Stimulated activated CD4-positive, alpha-beta T cell treated with anti-CD3 and anti-CD28 coated beads, Interleukin-4, amount 100 ng/mL, for 48 hours (primary cell): Measurements from ENCODE around the gene NTN1.
"Not testable (repeated sequence)": the region's sequence is repeated elsewhere in the genome, so short reads cannot be mapped to it uniquely, and the experiment has no call there.

Source experiments
- DNase-seq, 2 donors: peaks; one replicate each; pipeline ENCODE4 v3.0.0-alpha.2; 2020; ENCODE audit warnings: low read depth in 2 of 2

The NTN1 gene

GRCh38 chr17:9086577-9086976, 65.3 kb downstream of the NTN1 start:
- DNase-seq: no peak

- DNase-seq: no peak
Observed at GRCh38 chr17:9087921-9088320, 66.6 kb downstream of the NTN1 start.

- no peak for DNase-seq
Observed at GRCh38 chr17:9090641-9091096, 69.4 kb downstream of the NTN1 start.

- DNase-seq: no peak
Observed at GRCh38 chr17:9094193-9094592, 72.9 kb downstream of the NTN1 start.

- no peak for DNase-seq
Observed at GRCh38 chr17:9095390-9095789, 74.1 kb downstream of the NTN1 start.

- DNase-seq: no peak
Observed at GRCh38 chr17:9098242-9098825, 77.0 kb downstream of the NTN1 start.

- DNase-seq: no peak
Observed at GRCh38 chr17:9101356-9101755, 80.0 kb downstream of the NTN1 start.

GRCh38 chr17:9103193-9103592, 81.9 kb downstream of the NTN1 start:
- not testable (repeated sequence) for DNase-seq

- no peak for DNase-seq
Observed at GRCh38 chr17:9104370-9105041, 83.2 kb downstream of the NTN1 start.

- no peak for DNase-seq
Observed at GRCh38 chr17:9105068-9105868, 84.0 kb downstream of the NTN1 start.

GRCh38 chr17:9106278-9106677, 85.0 kb downstream of the NTN1 start:
- not testable (repeated sequence) for DNase-seq

- DNase-seq: no peak
Observed at GRCh38 chr17:9107527-9107926, 86.2 kb downstream of the NTN1 start.

- DNase-seq: no peak
Observed at GRCh38 chr17:9108146-9108545, 86.8 kb downstream of the NTN1 start.

- DNase-seq: no peak
Observed at GRCh38 chr17:9109933-9110332, 88.6 kb downstream of the NTN1 start.

- DNase-seq: no peak
Observed at GRCh38 chr17:9110501-9110900, 89.2 kb downstream of the NTN1 start.

- peak; percentile 23 to 39 for DNase-seq
Observed at GRCh38 chr17:9115214-9116191, 94.2 kb downstream of the NTN1 start.

- no peak for DNase-seq
Observed at GRCh38 chr17:9116311-9116835, 95.1 kb downstream of the NTN1 start.

- no peak for DNase-seq
Observed at GRCh38 chr17:9116861-9117568, 95.7 kb downstream of the NTN1 start.

- peak in 1 of 2 donors; percentile 19 for DNase-seq
Observed at GRCh38 chr17:9120471-9120870, 99.2 kb downstream of the NTN1 start.

GRCh38 chr17:9121186-9121820, 100.0 kb downstream of the NTN1 start:
- DNase-seq: no peak
